Lower leg skin (tissue), 3 donors: Measurements from ENCODE around the gene PHPT1.

Experiments used
- POLR2A ChIP-seq, 2 donors: fragments of 450-650 bp; IDR thresholded peaks; one replicate each; pipeline ENCODE4 v1.6.1; 2016 to 2017; ENCODE audit warnings: antibody characterized with exemption in 2 of 2, mild to moderate bottlenecking in 1 of 2, moderate library complexity in 1 of 2
- TF ChIP-seq, protein P1 (sequence below), 3 donors: fragments of 450-650 bp; IDR thresholded peaks; one replicate each; pipeline ENCODE4 v1.5.1; 2016; ENCODE audit warnings: antibody characterized with exemption in 3 of 3, mild to moderate bottlenecking in 3 of 3, moderate library complexity in 2 of 3

DNA sequence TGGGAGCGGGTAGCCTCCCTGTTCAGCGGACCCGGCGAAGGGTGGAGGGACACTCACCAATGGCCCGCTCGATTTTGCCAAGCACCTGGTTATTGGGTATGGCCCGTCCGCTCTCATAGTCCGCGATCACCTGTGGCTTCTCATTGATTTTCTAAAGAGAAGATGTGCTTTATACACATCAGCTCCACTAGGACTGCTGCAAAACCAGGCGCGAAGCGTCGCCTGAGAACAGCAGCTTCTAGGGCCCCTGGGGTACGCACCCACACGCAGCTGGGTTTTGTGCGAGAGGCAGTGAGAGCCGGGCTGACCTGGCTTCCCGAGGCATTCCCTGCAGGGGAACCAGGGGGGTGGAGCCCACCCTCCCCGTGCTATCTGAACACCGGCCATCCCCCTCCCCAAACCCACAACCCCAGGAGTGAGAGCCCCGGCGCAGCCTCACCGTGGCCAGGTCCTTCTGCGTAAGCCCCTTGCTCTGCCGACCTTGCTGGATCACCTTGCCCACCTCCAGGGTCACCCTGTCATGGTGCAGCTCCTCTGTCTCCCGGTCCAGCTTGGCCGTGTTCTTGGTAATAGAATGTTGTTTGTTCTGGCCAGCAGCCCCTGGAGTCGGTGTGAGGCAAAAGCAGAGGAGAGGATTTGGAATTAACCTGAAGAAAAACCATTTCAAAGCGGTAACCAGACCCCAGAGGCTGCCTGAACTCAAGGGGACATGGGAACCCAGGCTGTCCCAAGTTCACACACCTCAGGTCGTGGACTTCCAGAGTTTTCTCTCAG is 13.8 kb downstream of the PHPT1 start:
- TF ChIP-seq, protein P1, sequence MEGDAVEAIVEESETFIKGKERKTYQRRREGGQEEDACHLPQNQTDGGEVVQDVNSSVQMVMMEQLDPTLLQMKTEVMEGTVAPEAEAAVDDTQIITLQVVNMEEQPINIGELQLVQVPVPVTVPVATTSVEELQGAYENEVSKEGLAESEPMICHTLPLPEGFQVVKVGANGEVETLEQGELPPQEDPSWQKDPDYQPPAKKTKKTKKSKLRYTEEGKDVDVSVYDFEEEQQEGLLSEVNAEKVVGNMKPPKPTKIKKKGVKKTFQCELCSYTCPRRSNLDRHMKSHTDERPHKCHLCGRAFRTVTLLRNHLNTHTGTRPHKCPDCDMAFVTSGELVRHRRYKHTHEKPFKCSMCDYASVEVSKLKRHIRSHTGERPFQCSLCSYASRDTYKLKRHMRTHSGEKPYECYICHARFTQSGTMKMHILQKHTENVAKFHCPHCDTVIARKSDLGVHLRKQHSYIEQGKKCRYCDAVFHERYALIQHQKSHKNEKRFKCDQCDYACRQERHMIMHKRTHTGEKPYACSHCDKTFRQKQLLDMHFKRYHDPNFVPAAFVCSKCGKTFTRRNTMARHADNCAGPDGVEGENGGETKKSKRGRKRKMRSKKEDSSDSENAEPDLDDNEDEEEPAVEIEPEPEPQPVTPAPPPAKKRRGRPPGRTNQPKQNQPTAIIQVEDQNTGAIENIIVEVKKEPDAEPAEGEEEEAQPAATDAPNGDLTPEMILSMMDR (IDR thresholded peaks at IDR 0.05): no peak
- TF ChIP-seq POLR2A (IDR thresholded peaks at IDR 0.05): no peak
